HEK293 (cell line): ENCODE data around the gene CEP72.

Experiments
- CTCF ChIA-PET: fragments of 350-600 bp; formaldehyde crosslinking; extraction: SDS; loops from one replicate; lab custom pipeline; 2021; ENCODE audit warnings: antibody characterized with exemption; lab: Yijun Ruan, JAX
- POLR2A ChIA-PET: fragments of 300-600 bp; formaldehyde crosslinking; extraction: SDS; loops from one replicate; lab custom pipeline; 2020; ENCODE audit warnings: antibody characterized with exemption, inconsistent platforms; lab: Yijun Ruan, JAX
- H3K27ac ChIP-seq: fragments of 200-500 bp; sonication (Bioruptor generic); 2 replicates; pipeline ENCODE4 v1.5.1; 2014; ENCODE audit warnings: low read depth, low read length, control low read depth, inconsistent platforms; ENCODE audit errors: extremely low read depth
- H3K36me3 ChIP-seq, 2 experiments: fragments of 200-500 bp in 1 of 2; sonication (Bioruptor generic) in 1 of 2; 1 replicate in 1 of 2; 2 replicates in 1 of 2; pipeline ENCODE4 v1.5.1; 2014 to 2017; ENCODE audit warnings: inconsistent platforms in 2 of 2, low read length in 2 of 2; ENCODE audit not compliant: control insufficient read depth in 2 of 2, insufficient read depth in 1 of 2
- H3K4me1 ChIP-seq: fragments of 200-500 bp; sonication (Bioruptor generic); 2 replicates; pipeline ENCODE4 v1.5.1; 2014; ENCODE audit warnings: mild to moderate bottlenecking, low read length, inconsistent platforms; ENCODE audit not compliant: control insufficient read depth, insufficient read depth
- H3K4me3 ChIP-seq: 2 replicates; pipeline ENCODE4 v1.5.1; 2011; ENCODE audit warnings: low read depth, mild to moderate bottlenecking, control low read depth, low read length, moderate library complexity
- H3K9me3 ChIP-seq: fragments of 200-500 bp; sonication (Bioruptor generic); 2 replicates; pipeline ENCODE4 v1.5.1; 2014; ENCODE audit warnings: low read depth, low read length, inconsistent platforms; ENCODE audit not compliant: control insufficient read depth, insufficient read depth
- GLIS2 ChIP-seq: fragments of 450-650 bp; formaldehyde crosslinking; IDR thresholded peaks from 2 replicates; pipeline ENCODE4 v1.5.1; 2016; ENCODE audit warnings: missing biosample characterization, missing genetic modification characterization
- KLF1 ChIP-seq: fragments of 450-650 bp; formaldehyde crosslinking; IDR thresholded peaks from 2 replicates; pipeline ENCODE4 v1.5.1; 2016; ENCODE audit warnings: missing biosample characterization, missing genetic modification characterization
- MZF1 ChIP-seq: fragments of 450-650 bp; formaldehyde crosslinking; IDR thresholded peaks from 2 replicates; pipeline ENCODE4 v1.5.1; 2017; ENCODE audit warnings: missing biosample characterization, missing genetic modification characterization, borderline replicate concordance
- OVOL3 ChIP-seq: fragments of 450-650 bp; formaldehyde crosslinking; IDR thresholded peaks from 2 replicates; pipeline ENCODE4 v1.5.1; 2016; ENCODE audit warnings: missing biosample characterization, missing genetic modification characterization
- PRDM4 ChIP-seq: fragments of 450-650 bp; formaldehyde crosslinking; IDR thresholded peaks from 2 replicates; pipeline ENCODE4 v1.5.1; 2017; ENCODE audit warnings: missing biosample characterization, missing genetic modification characterization
- PRDM6 ChIP-seq: fragments of 450-650 bp; formaldehyde crosslinking; IDR thresholded peaks from 2 replicates; pipeline ENCODE4 v1.5.1; 2017; ENCODE audit warnings: missing biosample characterization, missing genetic modification characterization
- SP3 ChIP-seq: fragments of 450-650 bp; formaldehyde crosslinking; IDR thresholded peaks from 2 replicates; pipeline ENCODE4 v1.5.1; 2016; ENCODE audit warnings: missing biosample characterization, missing genetic modification characterization
- SP7 ChIP-seq: fragments of 450-650 bp; formaldehyde crosslinking; IDR thresholded peaks from 2 replicates; pipeline ENCODE4 v1.5.1; 2016; ENCODE audit warnings: missing biosample characterization, missing genetic modification characterization
- TCF7L2 ChIP-seq: IDR thresholded peaks from 2 replicates; pipeline ENCODE4 v1.6.1; 2011; ENCODE audit warnings: low read depth, mild to moderate bottlenecking, inconsistent platforms, low read length, moderate library complexity, borderline replicate concordance
- YY2 ChIP-seq: fragments of 450-650 bp; formaldehyde crosslinking; IDR thresholded peaks from 2 replicates; pipeline ENCODE4 v1.5.1; 2016; ENCODE audit warnings: missing biosample characterization, missing genetic modification characterization
- ZNF184 ChIP-seq: fragments of 450-650 bp; IDR thresholded peaks from 2 replicates; pipeline ENCODE4 v1.5.1; 2018; ENCODE audit warnings: missing biosample characterization, mild to moderate bottlenecking, missing genetic modification characterization
- ZNF19 ChIP-seq: fragments of 450-650 bp; formaldehyde crosslinking; IDR thresholded peaks from 2 replicates; pipeline ENCODE4; 2016; ENCODE audit warnings: missing biosample characterization, missing genetic modification characterization, low read depth
- ZNF341 ChIP-seq: fragments of 450-650 bp; formaldehyde crosslinking; IDR thresholded peaks from 2 replicates; pipeline ENCODE4; 2016; ENCODE audit warnings: low read depth, missing biosample characterization, missing genetic modification characterization
- ZNF354C ChIP-seq: fragments of 450-650 bp; formaldehyde crosslinking; IDR thresholded peaks from 2 replicates; pipeline ENCODE4 v1.5.1; 2016; ENCODE audit warnings: missing biosample characterization, missing genetic modification characterization, low read depth, borderline replicate concordance
- ZNF514 ChIP-seq: fragments of 450-650 bp; formaldehyde crosslinking; IDR thresholded peaks from 2 replicates; pipeline ENCODE4 v1.5.1; 2016; ENCODE audit warnings: missing biosample characterization, missing genetic modification characterization
- ZNF600 ChIP-seq: fragments of 450-650 bp; formaldehyde crosslinking; IDR thresholded peaks from 2 replicates; pipeline ENCODE4 v1.5.1; 2016; ENCODE audit warnings: missing biosample characterization, missing genetic modification characterization
- ZNF639 ChIP-seq: fragments of 450-650 bp; formaldehyde crosslinking; IDR thresholded peaks from 2 replicates; pipeline ENCODE4 v1.5.1; 2016; ENCODE audit warnings: missing biosample characterization, missing genetic modification characterization
- ZNF654 ChIP-seq: fragments of 450-650 bp; formaldehyde crosslinking; IDR thresholded peaks from 2 replicates; pipeline ENCODE4 v1.5.1; 2016; ENCODE audit warnings: low read depth, missing biosample characterization, missing genetic modification characterization
- ZNF701 ChIP-seq: fragments of 450-650 bp; formaldehyde crosslinking; IDR thresholded peaks from 2 replicates; pipeline ENCODE4 v1.5.1; 2016; ENCODE audit warnings: missing biosample characterization, missing genetic modification characterization
- ZNF768 ChIP-seq: fragments of 450-650 bp; formaldehyde crosslinking; IDR thresholded peaks from 2 replicates; pipeline ENCODE4 v1.5.1; 2018; ENCODE audit warnings: missing biosample characterization, mild to moderate bottlenecking, missing genetic modification characterization
- ZNF777 ChIP-seq: fragments of 450-650 bp; formaldehyde crosslinking; IDR thresholded peaks from 2 replicates; pipeline ENCODE4 v1.5.1; 2017; ENCODE audit warnings: missing biosample characterization, missing genetic modification characterization, borderline replicate concordance
- TF ChIP-seq, protein P1 (sequence below): fragments of 450-650 bp; formaldehyde crosslinking; IDR thresholded peaks from 2 replicates; pipeline ENCODE4 v1.5.1; 2016; ENCODE audit warnings: missing biosample characterization, missing genetic modification characterization, low read depth
- TF ChIP-seq, protein P2 (sequence below): fragments of 450-650 bp; formaldehyde crosslinking; IDR thresholded peaks from 2 replicates; pipeline ENCODE4 v1.5.1; 2016; ENCODE audit warnings: missing biosample characterization, missing genetic modification characterization

CEP72 gene

GRCh38 chr5:646396-647201 lies 34.5 kb downstream of the CEP72 start:
- peaks cover 32 to 79% of the 10 kb centered on the region in 2 experiments for H3K36me3 ChIP-seq
- no peak for TF ChIP-seq OVOL3
- no peak for TF ChIP-seq ZNF768 (tag by site-specific recombination)
- TF ChIP-seq YY2 (tag by site-specific recombination), result no peak
- no peak for TF ChIP-seq GLIS2
- no peak for TF ChIP-seq ZNF354C
- TF ChIP-seq ZNF514 (tag by site-specific recombination), result no peak
- no peak for TF ChIP-seq ZNF701 (tag by site-specific recombination)
- TF ChIP-seq ZNF341 (tag by site-specific recombination), result no peak
- no peak for TF ChIP-seq KLF1 (tag by site-specific recombination)
- TF ChIP-seq, all 188 proteins: peak for 0
- no peak overlapping the region for H3K27ac ChIP-seq
- no peaks in the 10 kb centered on the region for H3K9me3 ChIP-seq
- ChIA-PET CTCF (no interaction called here), POLR2A (no interaction called here)
- no peaks in the 10 kb centered on the region for H3K4me1 ChIP-seq
- H3K4me3 ChIP-seq, result no peak overlapping the region

- H3K4me3 ChIP-seq, result no peak overlapping the region
These were observed 35.2 kb downstream of the CEP72 start for GRCh38 chr5:647311-647710.

More at GRCh38 chr5:647311-647710, 35.2 kb downstream of the CEP72 start:
- H3K4me1 ChIP-seq, result no peaks in the 10 kb centered on the region
- ChIA-PET POLR2A (no interaction called here), CTCF (no interaction called here)
- no peak overlapping the region for H3K27ac ChIP-seq
- H3K36me3 ChIP-seq, result peaks cover 32 to 83% of the 10 kb centered on the region in 2 experiments
- TF ChIP-seq ZNF701 (tag by site-specific recombination) (no peak), ZNF184 (no peak), ZNF639 (no peak), ZNF777 (tag by site-specific recombination) (no peak), ZNF600 (tag by site-specific recombination) (no peak), PRDM4 (no peak), SP3 (no peak), PRDM6 (no peak), ZNF654 (tag by site-specific recombination) (no peak), SP7 (no peak), ZNF19 (tag by site-specific recombination) (no peak), TCF7L2 (no peak), MZF1 (no peak)
- TF ChIP-seq, protein P1, sequence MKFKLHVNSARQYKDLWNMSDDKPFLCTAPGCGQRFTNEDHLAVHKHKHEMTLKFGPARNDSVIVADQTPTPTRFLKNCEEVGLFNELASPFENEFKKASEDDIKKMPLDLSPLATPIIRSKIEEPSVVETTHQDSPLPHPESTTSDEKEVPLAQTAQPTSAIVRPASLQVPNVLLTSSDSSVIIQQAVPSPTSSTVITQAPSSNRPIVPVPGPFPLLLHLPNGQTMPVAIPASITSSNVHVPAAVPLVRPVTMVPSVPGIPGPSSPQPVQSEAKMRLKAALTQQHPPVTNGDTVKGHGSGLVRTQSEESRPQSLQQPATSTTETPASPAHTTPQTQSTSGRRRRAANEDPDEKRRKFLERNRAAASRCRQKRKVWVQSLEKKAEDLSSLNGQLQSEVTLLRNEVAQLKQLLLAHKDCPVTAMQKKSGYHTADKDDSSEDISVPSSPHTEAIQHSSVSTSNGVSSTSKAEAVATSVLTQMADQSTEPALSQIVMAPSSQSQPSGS (tag by site-specific recombination), result no peak
- TF ChIP-seq, protein P2, sequence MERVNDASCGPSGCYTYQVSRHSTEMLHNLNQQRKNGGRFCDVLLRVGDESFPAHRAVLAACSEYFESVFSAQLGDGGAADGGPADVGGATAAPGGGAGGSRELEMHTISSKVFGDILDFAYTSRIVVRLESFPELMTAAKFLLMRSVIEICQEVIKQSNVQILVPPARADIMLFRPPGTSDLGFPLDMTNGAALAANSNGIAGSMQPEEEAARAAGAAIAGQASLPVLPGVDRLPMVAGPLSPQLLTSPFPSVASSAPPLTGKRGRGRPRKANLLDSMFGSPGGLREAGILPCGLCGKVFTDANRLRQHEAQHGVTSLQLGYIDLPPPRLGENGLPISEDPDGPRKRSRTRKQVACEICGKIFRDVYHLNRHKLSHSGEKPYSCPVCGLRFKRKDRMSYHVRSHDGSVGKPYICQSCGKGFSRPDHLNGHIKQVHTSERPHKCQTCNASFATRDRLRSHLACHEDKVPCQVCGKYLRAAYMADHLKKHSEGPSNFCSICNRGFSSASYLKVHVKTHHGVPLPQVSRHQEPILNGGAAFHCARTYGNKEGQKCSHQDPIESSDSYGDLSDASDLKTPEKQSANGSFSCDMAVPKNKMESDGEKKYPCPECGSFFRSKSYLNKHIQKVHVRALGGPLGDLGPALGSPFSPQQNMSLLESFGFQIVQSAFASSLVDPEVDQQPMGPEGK (tag by site-specific recombination), result no peak
- no peaks in the 10 kb centered on the region for H3K9me3 ChIP-seq
